Measurements from ENCODE around the gene SLC46A1. TPM values are rescaled to one million over a fixed set of nuclear protein-coding genes. Genes with fewer than 3 reads are reported as not detected.

Gene SLC46A1
- total RNA-seq, 1 donor from 2014 or later = 5.3 TPM

GRCh38 chr17:28385037-28385400 lies 21.0 kb downstream of the SLC46A1 start:
- Mint-ChIP-seq H3K27me3 (ENCODE audit: unreplicated experiment) (peaks cover 28% of the 10 kb centered on the region), H3K4me3 (ENCODE audit: unreplicated experiment) (peak overlapping the region; percentile 59), H3K36me3 (ENCODE audit: low read depth, unreplicated experiment) (peaks cover 7% of the 10 kb centered on the region), H3K9me3 (ENCODE audit: unreplicated experiment) (no peaks in the 10 kb centered on the region), H3K4me1 (ENCODE audit: unreplicated experiment) (peaks cover 25% of the 10 kb centered on the region), H3K27ac (ENCODE audit: unreplicated experiment) (no peak overlapping the region)
- no peak for DNase-seq (ENCODE audit: low spot score)
- TF ChIP-seq CTCF (IDR thresholded peaks at IDR 0.05; ENCODE audit: unreplicated experiment) = no peak

- no peak for TF ChIP-seq CTCF (IDR thresholded peaks at IDR 0.05; ENCODE audit: unreplicated experiment)
- Mint-ChIP-seq H3K27ac (ENCODE audit: unreplicated experiment) (no peak overlapping the region), H3K4me3 (ENCODE audit: unreplicated experiment) (peak overlapping the region; percentile 59), H3K36me3 (ENCODE audit: low read depth, unreplicated experiment) (peaks cover 7% of the 10 kb centered on the region), H3K27me3 (ENCODE audit: unreplicated experiment) (peaks cover 28% of the 10 kb centered on the region), H3K9me3 (ENCODE audit: unreplicated experiment) (no peaks in the 10 kb centered on the region), H3K4me1 (ENCODE audit: unreplicated experiment) (peaks cover 26% of the 10 kb centered on the region)
- DNase-seq (ENCODE audit: low spot score) = no peak
Measured at GRCh38 chr17:28384281-28385036, 21.6 kb downstream of the SLC46A1 start.

DNA sequence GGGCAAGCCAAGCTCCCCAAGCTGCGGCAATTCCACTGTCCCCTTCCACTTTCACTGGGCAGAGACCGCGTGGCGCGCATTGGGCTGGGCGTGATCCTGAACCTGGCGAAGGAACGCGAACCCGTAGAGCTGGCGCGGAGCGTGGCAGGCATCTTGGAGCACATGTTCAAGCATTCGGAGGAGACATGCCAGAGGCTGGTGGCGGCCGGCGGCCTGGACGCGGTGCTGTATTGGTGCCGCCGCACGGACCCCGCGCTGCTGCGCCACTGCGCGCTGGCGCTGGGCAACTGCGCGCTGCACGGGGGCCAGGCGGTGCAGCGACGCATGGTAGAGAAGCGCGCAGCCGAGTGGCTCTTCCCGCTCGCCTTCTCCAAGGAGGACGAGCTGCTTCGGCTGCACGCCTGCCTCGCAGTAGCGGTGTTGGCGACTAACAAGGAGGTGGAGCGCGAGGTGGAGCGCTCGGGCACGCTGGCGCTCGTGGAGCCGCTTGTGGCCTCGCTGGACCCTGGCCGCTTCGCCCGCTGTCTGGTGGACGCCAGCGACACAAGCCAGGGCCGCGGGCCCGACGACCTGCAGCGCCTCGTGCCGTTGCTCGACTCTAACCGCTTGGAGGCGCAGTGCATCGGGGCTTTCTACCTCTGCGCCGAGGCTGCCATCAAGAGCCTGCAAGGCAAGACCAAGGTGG lies 24.7 kb downstream of the SLC46A1 start:
- no peak overlapping the region for H3K27ac Mint-ChIP-seq (ENCODE audit: unreplicated experiment)
- H3K9me3 Mint-ChIP-seq (ENCODE audit: unreplicated experiment) = no peaks in the 10 kb centered on the region
- TF ChIP-seq CTCF (IDR thresholded peaks at IDR 0.05; ENCODE audit: unreplicated experiment) = no peak
- peak; percentile 74 for DNase-seq (ENCODE audit: low spot score)
- H3K36me3 Mint-ChIP-seq (ENCODE audit: low read depth, unreplicated experiment) = peaks cover 7% of the 10 kb centered on the region
- peaks cover 29% of the 10 kb centered on the region for H3K4me1 Mint-ChIP-seq (ENCODE audit: unreplicated experiment)
- peaks cover 26% of the 10 kb centered on the region for H3K27me3 Mint-ChIP-seq (ENCODE audit: unreplicated experiment)
- H3K4me3 Mint-ChIP-seq (ENCODE audit: unreplicated experiment) = peak overlapping the region; percentile 59

DNA sequence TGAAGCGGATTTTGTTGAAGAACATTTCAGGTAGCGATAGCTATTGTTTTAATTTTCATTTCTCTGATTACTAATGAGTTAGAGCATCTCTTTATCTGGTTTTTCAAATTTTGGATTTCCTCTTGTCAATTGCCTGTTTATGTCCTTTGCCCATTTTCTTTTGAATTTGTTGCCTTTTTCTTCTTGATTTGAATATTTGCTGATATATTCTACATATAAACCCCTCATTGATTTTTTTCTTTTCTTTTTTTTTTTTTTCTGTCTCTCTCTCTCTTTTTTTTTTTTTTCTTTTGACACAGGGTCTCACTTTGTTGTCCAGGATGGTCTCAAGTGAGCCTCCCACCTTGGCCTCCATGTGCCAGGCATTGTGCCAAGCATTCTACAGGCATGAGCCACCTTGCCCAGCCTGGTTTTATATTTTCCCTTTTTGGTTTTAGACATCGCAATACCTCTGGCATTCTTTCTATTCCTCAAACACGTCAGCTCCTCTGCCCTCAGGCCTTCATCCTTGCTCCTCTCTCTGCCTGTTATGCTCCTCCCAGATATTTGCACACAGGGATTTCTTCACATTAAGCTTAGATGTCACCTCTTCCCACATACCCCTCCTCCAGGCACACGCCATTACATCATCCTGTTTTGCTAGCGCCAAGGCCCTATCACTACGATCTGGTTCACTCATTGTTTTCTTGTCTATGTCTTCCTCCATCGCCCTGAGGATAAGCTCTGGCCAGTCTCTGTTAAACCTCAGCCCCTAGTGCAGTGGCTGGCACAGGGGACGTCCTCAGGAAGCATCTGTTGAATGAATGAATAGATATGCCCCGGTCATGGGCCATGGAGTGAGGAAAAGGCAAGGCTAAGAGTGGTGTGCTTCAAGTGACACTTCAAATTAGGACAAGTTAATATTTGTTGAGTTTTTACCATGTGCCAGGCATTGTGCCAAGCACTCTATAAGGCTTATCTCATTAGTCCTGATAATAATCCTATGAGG lies 25.9 kb downstream of the SLC46A1 start:
- Mint-ChIP-seq H3K4me3 (ENCODE audit: unreplicated experiment) (peak overlapping the region; percentile 0), H3K9me3 (ENCODE audit: unreplicated experiment) (no peaks in the 10 kb centered on the region), H3K27me3 (ENCODE audit: unreplicated experiment) (peaks cover 23% of the 10 kb centered on the region), H3K27ac (ENCODE audit: unreplicated experiment) (peak overlapping the region; percentile 81), H3K4me1 (ENCODE audit: unreplicated experiment) (peaks cover 29% of the 10 kb centered on the region), H3K36me3 (ENCODE audit: low read depth, unreplicated experiment) (peaks cover 7% of the 10 kb centered on the region)
- TF ChIP-seq CTCF (IDR thresholded peaks at IDR 0.05; ENCODE audit: unreplicated experiment) = no peak
- DNase-seq (ENCODE audit: low spot score) = peak; percentile 38
